ENCODE results near the gene LEPR.

- no peak for TF ChIP-seq CTCF (IDR thresholded peaks at IDR 0.05)
- no peak for TF ChIP-seq POLR2A (IDR thresholded peaks at IDR 0.05)
These were observed 32.6 kb upstream of the LEPR start for GRCh38 chr1:65387821-65388220.

Data from esophagus squamous epithelium (tissue), 4 donors.